Right atrium auricular region (tissue), 2 donors: ENCODE measurements around the gene PRSS38. TPM values are rescaled to one million over a fixed set of nuclear protein-coding genes. Genes with fewer than 3 reads are reported as not detected.

Source experiments
- DNase-seq: peaks from one replicate; pipeline ENCODE4 v3.0.0-alpha.2; 2019; ENCODE audit warnings: low spot score
- H3K27ac ChIP-seq, 2 donors: fragments of 200-600 bp; sonication (generic); 1 replicate in 1 of 2; 2 replicates in 1 of 2; pipeline ENCODE4 v1.5.1; 2016 to 2019
- H3K27me3 ChIP-seq, 2 donors: fragments of 200-600 bp; sonication (generic); one replicate each; pipeline versions ENCODE4 v1.5.1 to v1.6.0; 2017 to 2019
- H3K36me3 ChIP-seq: fragments of 200-600 bp; sonication (generic); one replicate; pipeline ENCODE4 v1.5.1; 2016
- H3K4me1 ChIP-seq, 2 donors: fragments of 200-600 bp; sonication (generic); one replicate each; pipeline versions ENCODE4 v1.5.1 to v1.6.0; 2017 to 2019
- H3K4me3 ChIP-seq, 2 donors: fragments of 200-600 bp; sonication (generic); 1 replicate in 1 of 2; 2 replicates in 1 of 2; pipeline ENCODE4 v1.5.1; 2017 to 2019; ENCODE audit warnings: mild to moderate bottlenecking in 1 of 2, moderate library complexity in 1 of 2
- H3K9me3 ChIP-seq, 2 donors: fragments of 200-600 bp; sonication (generic); one replicate each; pipeline ENCODE4 v1.5.1; 2019
- total RNA-seq, 2 donors: library from RNA; depleted of rRNA; stranded (reverse); fragments of >200 nt; gene quantifications; one replicate each; pipeline ENCODE4 v1.1.0, GENCODE V29; 2016
- TF ChIP-seq, protein P1 (sequence below), 2 donors: fragments of 200-600 bp; sonication (generic); IDR thresholded peaks; one replicate each; pipeline ENCODE4 v1.5.1; 2019; ENCODE audit warnings: antibody characterized with exemption in 2 of 2

The PRSS38 gene
- total RNA-seq, 2 donors from 2014 or later, result not detected

DNA sequence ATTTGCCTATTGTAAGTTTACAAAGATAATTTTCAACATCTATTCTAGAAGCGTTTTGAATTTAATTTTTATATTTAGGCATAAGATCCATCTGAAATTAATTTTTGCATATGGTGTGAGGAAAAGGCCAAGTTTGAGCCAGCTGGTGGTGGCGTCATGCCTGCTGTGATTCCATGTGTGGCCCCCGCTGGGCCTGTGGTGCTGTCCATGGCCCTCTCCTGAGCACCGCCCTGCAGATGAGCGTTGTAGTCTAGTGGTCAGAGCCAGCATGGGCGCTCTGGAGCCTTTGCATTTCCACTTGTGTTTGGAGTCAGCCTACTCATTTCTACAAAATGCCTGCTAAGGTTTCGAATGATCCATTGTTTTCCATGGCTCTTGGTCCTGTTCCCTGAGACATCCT, 22.7 kb downstream of the PRSS38 start:
- H3K27me3 ChIP-seq, result no peaks in the 10 kb centered on the region
- DNase-seq, result no peak
- no peak overlapping the region for H3K4me3 ChIP-seq
- TF ChIP-seq, protein P1, sequence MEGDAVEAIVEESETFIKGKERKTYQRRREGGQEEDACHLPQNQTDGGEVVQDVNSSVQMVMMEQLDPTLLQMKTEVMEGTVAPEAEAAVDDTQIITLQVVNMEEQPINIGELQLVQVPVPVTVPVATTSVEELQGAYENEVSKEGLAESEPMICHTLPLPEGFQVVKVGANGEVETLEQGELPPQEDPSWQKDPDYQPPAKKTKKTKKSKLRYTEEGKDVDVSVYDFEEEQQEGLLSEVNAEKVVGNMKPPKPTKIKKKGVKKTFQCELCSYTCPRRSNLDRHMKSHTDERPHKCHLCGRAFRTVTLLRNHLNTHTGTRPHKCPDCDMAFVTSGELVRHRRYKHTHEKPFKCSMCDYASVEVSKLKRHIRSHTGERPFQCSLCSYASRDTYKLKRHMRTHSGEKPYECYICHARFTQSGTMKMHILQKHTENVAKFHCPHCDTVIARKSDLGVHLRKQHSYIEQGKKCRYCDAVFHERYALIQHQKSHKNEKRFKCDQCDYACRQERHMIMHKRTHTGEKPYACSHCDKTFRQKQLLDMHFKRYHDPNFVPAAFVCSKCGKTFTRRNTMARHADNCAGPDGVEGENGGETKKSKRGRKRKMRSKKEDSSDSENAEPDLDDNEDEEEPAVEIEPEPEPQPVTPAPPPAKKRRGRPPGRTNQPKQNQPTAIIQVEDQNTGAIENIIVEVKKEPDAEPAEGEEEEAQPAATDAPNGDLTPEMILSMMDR (IDR thresholded peaks at IDR 0.05), result no peak
- no peaks in the 10 kb centered on the region for H3K9me3 ChIP-seq
- no peaks in the 10 kb centered on the region for H3K36me3 ChIP-seq
- H3K27ac ChIP-seq, result no peak overlapping the region
- H3K4me1 ChIP-seq, result no peaks in the 10 kb centered on the region

DNA sequence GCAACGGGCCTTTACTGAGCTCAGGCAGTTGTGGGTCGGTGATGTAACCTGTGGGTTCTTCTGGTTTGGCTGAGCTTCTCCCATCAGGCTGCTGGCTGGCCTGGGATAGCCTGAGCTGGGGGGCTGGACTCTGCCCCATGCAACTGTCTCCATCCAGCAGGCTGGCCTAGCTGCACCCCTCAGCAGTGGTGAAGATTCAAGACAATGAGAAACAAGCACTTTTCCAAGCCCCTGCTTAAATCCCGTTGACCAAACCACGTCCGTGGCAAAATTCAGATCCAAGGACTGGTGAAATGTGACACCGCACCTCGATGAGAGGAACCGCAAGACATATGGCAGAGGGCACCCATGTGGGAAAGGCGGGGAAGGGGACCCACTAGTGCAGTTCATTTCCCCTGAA, 25.6 kb downstream of the PRSS38 start:
- Histone ChIP-seq H3K4me3 (no peak overlapping the region), H3K27me3 (no peaks in the 10 kb centered on the region), H3K4me1 (no peaks in the 10 kb centered on the region), H3K9me3 (no peaks in the 10 kb centered on the region), H3K27ac (no peak overlapping the region), H3K36me3 (no peaks in the 10 kb centered on the region)
- TF ChIP-seq, protein P1 (IDR thresholded peaks at IDR 0.05), result no peak
- no peak for DNase-seq

DNA sequence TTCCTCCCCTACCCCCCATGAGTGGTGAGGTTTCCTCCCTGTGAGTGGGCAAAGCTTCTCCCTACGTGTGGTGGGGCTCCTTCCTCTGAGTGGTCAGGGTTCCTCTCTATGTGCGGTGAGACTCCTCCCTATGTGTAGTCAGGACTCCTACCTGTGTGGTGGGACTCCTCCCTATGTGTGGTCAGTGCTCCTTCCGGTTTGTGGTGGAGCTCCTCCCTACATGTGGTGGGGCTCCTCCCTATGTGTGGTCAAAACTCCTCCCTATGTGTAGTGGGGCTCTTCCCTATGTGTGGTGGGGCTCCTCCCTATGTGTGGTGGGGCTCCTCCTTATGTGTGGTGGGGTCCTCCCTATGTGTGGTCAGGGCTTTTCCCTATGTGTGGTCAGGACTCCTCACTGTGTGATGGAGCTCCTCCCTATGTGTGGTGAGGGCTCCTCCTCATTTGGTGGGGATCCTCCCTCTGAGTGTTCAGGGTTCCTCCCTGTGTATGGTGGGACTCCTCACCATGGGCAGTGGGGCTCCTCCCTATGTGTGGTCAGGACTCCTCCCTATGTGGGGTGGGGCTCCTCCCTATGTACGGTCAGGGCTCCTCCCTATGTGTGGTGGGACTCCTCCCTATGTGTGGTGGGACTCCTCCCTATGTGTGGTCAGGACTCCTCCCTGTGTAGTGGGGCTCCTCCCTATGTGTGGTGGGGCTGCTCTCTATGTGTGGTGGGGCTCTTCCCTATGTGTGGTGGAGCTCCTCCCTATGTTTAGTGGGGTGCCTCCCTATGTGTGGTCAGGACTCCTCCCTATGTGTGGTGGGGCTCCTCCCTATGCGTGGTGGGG, 29.1 kb downstream of the PRSS38 start:
- Histone ChIP-seq H3K36me3 (no peaks in the 10 kb centered on the region), H3K9me3 (no peaks in the 10 kb centered on the region), H3K27me3 (no peaks in the 10 kb centered on the region), H3K27ac (no peak overlapping the region), H3K4me1 (no peaks in the 10 kb centered on the region), H3K4me3 (no peak overlapping the region)
- TF ChIP-seq, protein P1 (IDR thresholded peaks at IDR 0.05), result no peak
- no peak for DNase-seq

DNA sequence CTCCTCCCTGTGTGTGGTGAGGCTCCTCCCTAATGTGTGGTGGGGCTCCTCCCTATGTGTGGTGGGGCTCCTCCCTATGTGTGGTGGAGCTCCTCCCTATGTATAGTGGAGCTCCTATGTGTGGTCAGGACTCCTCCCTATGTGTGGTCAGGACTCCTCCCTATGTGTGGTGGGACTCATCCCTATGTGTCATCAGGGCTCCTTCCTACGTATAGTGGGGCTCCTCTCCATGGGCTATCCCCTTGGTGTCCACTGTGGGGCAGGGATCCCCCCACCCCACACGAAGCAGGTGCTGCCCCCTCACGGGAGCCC, 29.6 kb downstream of the PRSS38 start:
- Histone ChIP-seq H3K4me3 (no peak overlapping the region), H3K36me3 (no peaks in the 10 kb centered on the region), H3K4me1 (no peaks in the 10 kb centered on the region), H3K9me3 (no peaks in the 10 kb centered on the region), H3K27me3 (no peaks in the 10 kb centered on the region), H3K27ac (no peak overlapping the region)
- TF ChIP-seq, protein P1 (IDR thresholded peaks at IDR 0.05), result no peak
- no peak for DNase-seq

DNA sequence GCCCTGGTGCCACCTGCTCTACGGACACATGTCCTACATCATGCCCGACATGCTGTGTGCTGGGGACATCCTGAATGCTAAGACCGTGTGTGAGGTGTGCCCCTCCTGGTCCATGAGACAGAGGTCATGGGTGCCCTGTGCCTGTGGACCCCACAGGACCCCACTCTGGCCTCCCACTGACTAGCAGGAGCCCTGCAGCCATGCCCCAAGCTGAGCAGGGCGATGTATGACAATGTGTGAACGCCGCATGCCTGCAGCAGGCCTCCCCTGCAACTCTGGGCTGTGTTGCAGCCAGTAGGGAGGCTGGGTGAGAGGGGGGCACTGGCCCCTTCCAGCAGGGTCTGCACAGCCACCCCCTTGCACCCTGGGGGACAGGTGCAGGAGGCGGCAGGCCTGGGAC, 30.0 kb downstream of the PRSS38 start:
- Histone ChIP-seq H3K4me3 (no peak overlapping the region), H3K27me3 (no peaks in the 10 kb centered on the region), H3K9me3 (no peaks in the 10 kb centered on the region), H3K27ac (no peak overlapping the region), H3K4me1 (no peaks in the 10 kb centered on the region), H3K36me3 (no peaks in the 10 kb centered on the region)
- DNase-seq, result no peak
- TF ChIP-seq, protein P1 (IDR thresholded peaks at IDR 0.05), result no peak
